ENCODE measurements around the gene EFNB2.

The EFNB2 gene, protein sequence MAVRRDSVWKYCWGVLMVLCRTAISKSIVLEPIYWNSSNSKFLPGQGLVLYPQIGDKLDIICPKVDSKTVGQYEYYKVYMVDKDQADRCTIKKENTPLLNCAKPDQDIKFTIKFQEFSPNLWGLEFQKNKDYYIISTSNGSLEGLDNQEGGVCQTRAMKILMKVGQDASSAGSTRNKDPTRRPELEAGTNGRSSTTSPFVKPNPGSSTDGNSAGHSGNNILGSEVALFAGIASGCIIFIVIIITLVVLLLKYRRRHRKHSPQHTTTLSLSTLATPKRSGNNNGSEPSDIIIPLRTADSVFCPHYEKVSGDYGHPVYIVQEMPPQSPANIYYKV

GRCh38 chr13:106535552-106536243, at the start of gene EFNB2:
Gene EFNB2 (minus strand): TSS chr13:106535662. CDS start chr13:106534964, 698 bp downstream.
- H3K4me3 ChIP-seq (ENCODE audit: low read depth, low read length): peak within 1 kb of the TSS; percentile 72
- DNase-seq (ENCODE audit: low read depth): peak; percentile 65
- TF ChIP-seq, protein P1, sequence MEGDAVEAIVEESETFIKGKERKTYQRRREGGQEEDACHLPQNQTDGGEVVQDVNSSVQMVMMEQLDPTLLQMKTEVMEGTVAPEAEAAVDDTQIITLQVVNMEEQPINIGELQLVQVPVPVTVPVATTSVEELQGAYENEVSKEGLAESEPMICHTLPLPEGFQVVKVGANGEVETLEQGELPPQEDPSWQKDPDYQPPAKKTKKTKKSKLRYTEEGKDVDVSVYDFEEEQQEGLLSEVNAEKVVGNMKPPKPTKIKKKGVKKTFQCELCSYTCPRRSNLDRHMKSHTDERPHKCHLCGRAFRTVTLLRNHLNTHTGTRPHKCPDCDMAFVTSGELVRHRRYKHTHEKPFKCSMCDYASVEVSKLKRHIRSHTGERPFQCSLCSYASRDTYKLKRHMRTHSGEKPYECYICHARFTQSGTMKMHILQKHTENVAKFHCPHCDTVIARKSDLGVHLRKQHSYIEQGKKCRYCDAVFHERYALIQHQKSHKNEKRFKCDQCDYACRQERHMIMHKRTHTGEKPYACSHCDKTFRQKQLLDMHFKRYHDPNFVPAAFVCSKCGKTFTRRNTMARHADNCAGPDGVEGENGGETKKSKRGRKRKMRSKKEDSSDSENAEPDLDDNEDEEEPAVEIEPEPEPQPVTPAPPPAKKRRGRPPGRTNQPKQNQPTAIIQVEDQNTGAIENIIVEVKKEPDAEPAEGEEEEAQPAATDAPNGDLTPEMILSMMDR (IDR thresholded peaks at IDR 0.05; ENCODE audit: control insufficient read depth, extremely low read depth, insufficient read depth): 0 out of 2 replicates have a peak, but pooled peaks have one; percentile 21

DNA sequence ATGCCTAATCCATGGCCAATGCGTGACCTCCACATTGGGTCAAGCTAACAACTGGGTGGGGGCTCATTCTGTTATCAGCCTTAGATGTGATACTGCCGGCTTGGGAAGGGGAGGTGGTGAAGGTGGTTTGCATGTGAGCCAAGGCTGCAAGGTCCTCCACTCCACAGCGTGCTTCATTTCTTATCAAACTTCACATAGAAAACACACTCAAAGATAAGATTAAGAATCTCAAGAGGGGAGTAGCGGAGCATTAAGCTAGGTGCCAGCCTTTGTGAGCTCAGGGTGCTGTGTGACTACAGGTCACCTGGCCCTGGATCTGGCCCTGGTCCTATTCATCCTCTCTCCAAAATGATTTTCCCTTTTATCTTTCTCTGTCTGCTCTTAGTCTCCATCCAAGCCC, 45.8 kb upstream of the EFNB2 start:
- TF ChIP-seq, protein P1 (IDR thresholded peaks at IDR 0.05; ENCODE audit: control insufficient read depth, extremely low read depth, insufficient read depth): no peak
- DNase-seq (ENCODE audit: low read depth): no peak

GRCh38 chr13:106575896-106576295, 40.4 kb upstream of the EFNB2 start:
- TF ChIP-seq, protein P1 (IDR thresholded peaks at IDR 0.05; ENCODE audit: control insufficient read depth, extremely low read depth, insufficient read depth): no peak
- no peak overlapping the region for H3K4me3 ChIP-seq (ENCODE audit: low read depth, low read length)
- no peak for DNase-seq (ENCODE audit: low read depth)

More for the DNA sequence above, 45.8 kb upstream of the EFNB2 start:
- H3K4me3 ChIP-seq (ENCODE audit: low read depth, low read length): no peak overlapping the region

- TF ChIP-seq, protein P1 (IDR thresholded peaks at IDR 0.05; ENCODE audit: control insufficient read depth, extremely low read depth, insufficient read depth): no peak
- no peak overlapping the region for H3K4me3 ChIP-seq (ENCODE audit: low read depth, low read length)
- no peak for DNase-seq (ENCODE audit: low read depth)
Observed at GRCh38 chr13:106573868-106574267, 38.4 kb upstream of the EFNB2 start.

- no peak overlapping the region for H3K4me3 ChIP-seq (ENCODE audit: low read depth, low read length)
- no peak for DNase-seq (ENCODE audit: low read depth)
- TF ChIP-seq, protein P1 (IDR thresholded peaks at IDR 0.05; ENCODE audit: control insufficient read depth, extremely low read depth, insufficient read depth): no peak
Observed at GRCh38 chr13:106573284-106573846, 37.9 kb upstream of the EFNB2 start.

DNA sequence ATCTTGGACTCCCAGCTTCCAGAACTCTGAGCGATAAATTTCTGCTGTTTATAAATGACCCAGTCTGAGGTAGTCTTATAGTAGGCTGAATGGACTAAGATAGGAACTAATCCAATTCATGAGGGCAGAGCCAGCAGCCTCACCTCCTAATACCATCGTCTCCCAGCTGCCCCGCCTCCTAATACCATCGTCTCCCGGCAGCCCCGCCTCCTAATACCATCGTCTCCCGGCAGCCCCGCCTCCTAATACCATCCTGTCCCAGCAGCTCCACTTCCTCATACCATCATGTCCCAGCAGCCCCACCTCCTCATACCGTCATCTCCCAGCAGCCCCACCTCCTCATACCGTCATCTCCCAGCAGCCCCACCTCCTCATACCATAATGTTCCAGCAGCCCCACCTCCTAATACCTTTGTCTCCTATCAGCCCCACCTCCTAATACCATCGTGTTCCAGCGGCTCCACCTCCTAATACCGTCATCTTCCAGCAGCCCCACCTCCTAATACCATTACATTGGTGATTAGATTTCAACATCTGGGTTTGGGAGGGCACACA, 34.9 kb upstream of the EFNB2 start:
- no peak overlapping the region for H3K4me3 ChIP-seq (ENCODE audit: low read depth, low read length)
- peak; percentile 41 for DNase-seq (ENCODE audit: low read depth)
- TF ChIP-seq, protein P1 (IDR thresholded peaks at IDR 0.05; ENCODE audit: control insufficient read depth, extremely low read depth, insufficient read depth): no peak
